LNCaP clone FGC (cell line): ENCODE results near the gene PAF1.

Experiments
- DNase-seq: peaks from one replicate; pipeline ENCODE4 v3.0.0-alpha.2; 2011; ENCODE audit warnings: low read depth
- H3K4me3 ChIP-seq: 2 replicates; pipeline ENCODE4 v1.5.1; 2011; ENCODE audit warnings: mild to moderate bottlenecking, low read depth, low read length, control low read depth
- TF ChIP-seq, protein P1 (sequence below): IDR thresholded peaks from 2 replicates; pipeline ENCODE4 v1.5.1; 2012; ENCODE audit warnings: mild to moderate bottlenecking; ENCODE audit not compliant: control insufficient read depth, insufficient read depth; ENCODE audit errors: extremely low read depth

Gene PAF1

DNA sequence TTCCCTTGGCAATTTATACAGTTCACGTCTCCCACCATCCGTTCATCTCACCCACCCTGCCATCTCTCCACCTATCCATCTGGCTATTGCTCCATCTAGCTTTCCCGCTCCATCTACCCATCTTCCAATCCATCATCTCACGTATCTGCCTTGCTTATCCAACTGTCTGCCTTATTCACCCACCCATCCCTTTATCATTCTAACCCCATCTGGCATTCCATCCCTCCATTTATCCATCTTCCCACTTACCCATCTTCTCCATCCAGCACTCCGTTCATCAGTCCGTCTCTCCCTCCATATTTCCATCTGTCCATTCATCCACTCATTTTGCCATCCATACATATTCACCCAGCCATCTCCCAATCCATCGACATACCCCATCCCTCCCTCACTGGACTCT, 34.8 kb upstream of the PAF1 start:
- TF ChIP-seq, protein P1, sequence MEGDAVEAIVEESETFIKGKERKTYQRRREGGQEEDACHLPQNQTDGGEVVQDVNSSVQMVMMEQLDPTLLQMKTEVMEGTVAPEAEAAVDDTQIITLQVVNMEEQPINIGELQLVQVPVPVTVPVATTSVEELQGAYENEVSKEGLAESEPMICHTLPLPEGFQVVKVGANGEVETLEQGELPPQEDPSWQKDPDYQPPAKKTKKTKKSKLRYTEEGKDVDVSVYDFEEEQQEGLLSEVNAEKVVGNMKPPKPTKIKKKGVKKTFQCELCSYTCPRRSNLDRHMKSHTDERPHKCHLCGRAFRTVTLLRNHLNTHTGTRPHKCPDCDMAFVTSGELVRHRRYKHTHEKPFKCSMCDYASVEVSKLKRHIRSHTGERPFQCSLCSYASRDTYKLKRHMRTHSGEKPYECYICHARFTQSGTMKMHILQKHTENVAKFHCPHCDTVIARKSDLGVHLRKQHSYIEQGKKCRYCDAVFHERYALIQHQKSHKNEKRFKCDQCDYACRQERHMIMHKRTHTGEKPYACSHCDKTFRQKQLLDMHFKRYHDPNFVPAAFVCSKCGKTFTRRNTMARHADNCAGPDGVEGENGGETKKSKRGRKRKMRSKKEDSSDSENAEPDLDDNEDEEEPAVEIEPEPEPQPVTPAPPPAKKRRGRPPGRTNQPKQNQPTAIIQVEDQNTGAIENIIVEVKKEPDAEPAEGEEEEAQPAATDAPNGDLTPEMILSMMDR: no peak
- H3K4me3 ChIP-seq: no peak overlapping the region
- DNase-seq: no peak

DNA sequence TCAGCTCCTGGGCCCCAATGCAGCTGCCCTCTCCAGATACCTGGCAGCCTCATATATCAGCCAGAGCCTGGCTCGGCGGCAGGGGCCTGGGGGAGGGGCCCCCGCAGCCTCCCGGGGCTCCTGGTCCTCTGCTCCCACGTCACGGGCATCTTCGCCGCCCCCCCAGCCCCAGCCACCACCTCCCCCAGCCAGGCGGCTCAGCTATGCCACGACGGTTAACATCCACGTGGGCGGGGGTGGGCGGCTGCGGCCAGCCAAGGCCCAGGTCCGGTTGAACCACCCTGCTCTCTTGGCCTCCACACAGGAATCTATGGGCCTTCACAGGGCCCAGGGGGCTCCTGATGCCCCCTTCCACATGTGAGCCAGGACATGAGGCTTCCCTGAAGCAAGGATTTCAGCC, 34.0 kb upstream of the PAF1 start:
- TF ChIP-seq, protein P1: no peak
- H3K4me3 ChIP-seq: no peak overlapping the region
- no peak for DNase-seq

DNA sequence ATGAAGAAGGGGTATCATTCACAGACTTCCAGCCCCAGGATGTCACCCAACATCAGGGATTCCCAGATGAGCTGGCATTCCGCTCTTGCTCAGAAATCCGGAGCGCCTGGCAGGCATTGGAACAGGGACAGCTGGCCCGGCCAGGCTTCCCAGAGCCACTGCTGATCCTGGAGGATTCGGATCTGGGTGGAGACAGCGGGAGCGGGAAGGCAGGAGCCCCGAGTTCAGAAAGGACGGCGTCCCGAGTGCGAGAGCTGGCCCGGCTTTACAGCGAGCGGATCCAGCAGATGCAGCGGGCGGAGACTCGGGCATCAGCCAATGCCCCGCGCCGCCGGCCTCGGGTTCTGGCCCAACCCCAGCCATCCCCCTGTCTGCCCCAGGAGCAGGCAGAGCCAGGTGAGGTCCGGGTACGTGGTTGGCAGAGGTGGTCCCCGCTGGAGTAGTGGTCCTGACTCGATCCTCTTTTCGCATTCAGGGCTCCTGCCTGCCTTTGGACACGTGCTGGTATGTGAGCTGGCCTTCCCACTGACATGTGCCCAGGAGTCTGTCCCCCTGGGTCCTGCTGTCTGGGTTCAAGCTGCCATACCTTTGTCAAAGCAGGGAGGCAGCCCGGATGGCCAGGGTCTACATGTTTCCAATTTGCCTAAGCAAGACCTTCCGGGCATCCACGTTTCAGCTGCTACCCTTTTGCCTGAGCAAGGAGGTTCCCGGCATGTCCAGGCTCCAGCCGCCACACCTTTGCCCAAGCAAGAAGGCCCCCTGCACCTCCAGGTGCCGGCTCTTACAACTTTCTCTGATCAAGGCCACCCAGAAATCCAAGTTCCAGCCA, 32.6 kb upstream of the PAF1 start:
- H3K4me3 ChIP-seq: no peak overlapping the region
- TF ChIP-seq, protein P1: no peak
- no peak for DNase-seq

DNA sequence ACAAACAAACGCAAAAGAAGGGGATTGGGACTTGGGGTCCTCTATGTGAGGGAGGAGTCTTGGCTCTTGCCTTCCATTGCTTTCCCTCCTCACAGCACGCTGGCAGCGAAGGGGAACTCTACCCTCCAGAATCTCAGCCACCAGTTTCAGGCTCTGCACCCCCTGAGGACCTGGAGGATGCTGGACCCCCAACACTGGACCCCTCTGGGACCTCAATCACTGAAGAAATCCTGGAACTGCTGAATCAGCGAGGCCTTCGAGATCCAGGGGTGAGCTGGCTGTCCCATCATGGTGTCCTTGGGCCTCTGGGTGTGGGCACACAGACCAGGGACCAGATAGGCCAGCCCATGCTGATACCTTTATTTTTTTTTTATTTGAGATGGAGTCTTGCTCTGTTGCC, 31.1 kb upstream of the PAF1 start:
- no peak for DNase-seq
- H3K4me3 ChIP-seq: no peak overlapping the region
- TF ChIP-seq, protein P1: no peak

DNA sequence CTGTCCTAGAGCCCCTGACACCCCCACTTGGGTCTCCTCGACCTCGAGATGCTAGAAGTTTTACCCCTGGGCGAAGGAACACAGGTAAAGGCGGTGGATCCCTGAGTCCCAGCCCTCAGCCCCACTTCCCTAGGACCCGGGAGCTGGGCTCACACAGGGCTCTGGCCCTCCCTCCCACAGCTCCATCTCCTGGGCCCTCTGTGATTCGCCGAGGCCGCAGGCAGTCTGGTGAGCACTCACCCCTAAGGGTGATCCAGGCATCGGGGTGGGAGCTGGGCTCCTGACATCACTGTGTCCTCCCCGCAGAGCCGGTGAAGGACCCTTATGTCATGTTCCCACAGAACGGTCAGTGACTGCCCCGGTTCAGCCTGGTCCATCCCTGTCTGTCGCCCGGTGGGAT, 29.9 kb upstream of the PAF1 start:
- TF ChIP-seq, protein P1: no peak
- H3K4me3 ChIP-seq: no peak overlapping the region
- DNase-seq: no peak

DNA sequence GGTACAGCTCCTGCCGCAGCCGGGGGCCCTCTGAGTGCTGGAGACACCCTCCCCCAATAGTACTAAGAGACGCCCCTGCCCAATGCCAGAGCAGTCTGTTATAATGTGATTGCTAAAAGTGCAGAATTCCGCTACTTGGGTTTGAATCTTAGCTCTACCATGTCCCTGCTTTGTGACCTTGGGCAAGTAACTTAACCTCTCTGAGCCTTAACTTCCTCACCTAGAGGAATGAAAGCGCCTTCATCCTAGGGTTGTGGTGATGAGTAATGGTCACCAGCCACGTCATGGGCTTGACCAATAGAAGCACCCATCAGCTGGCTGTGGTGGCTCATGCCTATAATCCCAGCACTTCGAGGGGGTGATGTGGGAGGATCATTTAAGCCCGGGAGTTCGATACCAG, 28.1 kb upstream of the PAF1 start:
- TF ChIP-seq, protein P1: no peak
- no peak overlapping the region for H3K4me3 ChIP-seq
- DNase-seq: no peak

DNA sequence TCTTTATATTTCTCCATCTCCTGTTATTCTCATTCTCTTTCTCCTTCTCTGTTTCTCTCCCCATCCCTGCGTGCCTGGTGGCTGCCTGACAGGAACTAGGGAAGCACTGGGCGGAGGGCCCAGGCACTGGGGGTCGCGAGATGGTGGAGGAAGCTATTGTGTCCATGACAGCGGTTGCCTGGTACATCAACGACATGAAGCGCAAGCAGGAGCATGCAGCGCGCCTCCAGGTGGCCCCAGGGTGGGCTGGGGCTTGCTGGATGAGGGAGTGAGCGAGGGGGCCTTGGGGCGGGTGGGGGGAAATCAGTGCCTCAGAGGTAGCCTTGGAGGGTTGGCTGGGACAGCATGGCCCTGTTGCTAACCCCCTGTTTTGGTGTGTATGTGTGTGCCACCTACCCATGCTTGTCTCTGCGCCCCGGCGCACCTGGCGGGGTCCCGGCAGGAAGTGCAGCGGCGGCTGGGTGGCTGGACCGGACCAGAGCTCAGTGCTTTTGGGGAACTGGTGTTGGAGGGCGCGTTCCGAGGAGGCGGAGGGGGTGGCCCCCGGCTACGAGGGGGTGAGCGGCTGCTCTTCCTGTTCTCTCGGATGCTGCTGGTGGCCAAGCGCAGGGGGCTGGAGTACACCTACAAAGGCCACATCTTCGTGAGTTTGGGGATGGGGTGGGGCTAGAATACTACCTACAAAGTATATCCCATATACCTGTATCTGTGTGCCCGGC, 26.7 kb upstream of the PAF1 start:
- no peak for DNase-seq
- TF ChIP-seq, protein P1: no peak
- no peak overlapping the region for H3K4me3 ChIP-seq
